Measurements from ENCODE around the gene PLCH1. TPM values are rescaled to one million over a fixed set of nuclear protein-coding genes. Genes with fewer than 3 reads are reported as not detected.

Gene PLCH1
- total RNA-seq, 6 donors from 2014 or later, result 7.7 to 26.3 (median 13.6) TPM

DNA sequence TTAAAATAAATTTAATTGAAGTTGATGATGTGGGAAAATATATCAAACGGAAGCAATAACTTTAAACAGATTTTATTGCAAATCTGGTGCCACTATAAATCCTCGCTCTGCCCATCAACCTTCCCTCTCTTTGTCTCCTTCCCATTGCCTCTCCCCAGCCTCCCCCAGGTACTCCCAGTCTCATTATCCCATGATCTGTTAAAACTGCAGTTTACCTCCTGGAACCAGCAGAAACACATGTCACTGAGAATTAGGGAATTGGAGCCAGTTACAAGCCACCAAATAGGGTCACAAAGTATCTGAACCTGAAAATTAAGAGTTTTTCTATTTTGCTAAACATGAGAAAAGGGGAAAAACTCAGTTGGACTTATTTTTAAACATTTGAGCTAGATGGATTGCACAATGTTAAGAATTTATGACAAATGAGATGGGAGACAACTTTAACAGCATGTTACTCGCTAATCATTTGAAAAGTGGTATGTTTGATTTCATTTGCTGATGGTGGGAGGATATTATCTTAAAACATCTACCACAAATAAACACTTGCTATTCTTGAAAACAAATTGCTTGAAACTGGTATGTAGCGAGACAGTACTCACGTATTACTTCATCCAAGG, 2.4 kb downstream of the PLCH1 start:
- H3K36me3 ChIP-seq, result no peaks in the 10 kb centered on the region
- peak overlapping the region in 2 of 4 donors; percentile 63 to 67 for H3K4me3 ChIP-seq
- H3K27ac ChIP-seq, result peak overlapping the region in 1 of 4 donors; percentile 40
- H3K27me3 ChIP-seq, result peaks cover 0 to 9% (median 4%) of the 10 kb centered on the region in 4 donors
- 59 to 66% methylated on average over 5 of the region's 5 CpGs for WGBS, 2 donors
- peaks cover 16 to 23% (median 21%) of the 10 kb centered on the region in 4 donors for H3K4me1 ChIP-seq
- DNase-seq (no peak), ATAC-seq (ENCODE audit: low FRiP score in 2 of 2) (no peak)
- TF ChIP-seq POLR2A (IDR thresholded peaks at IDR 0.05), result no peak
- TF ChIP-seq EP300 (IDR thresholded peaks at IDR 0.05), result no peak
- no peak for TF ChIP-seq POLR2AphosphoS5 (IDR thresholded peaks at IDR 0.05)
- TF ChIP-seq, protein P1, sequence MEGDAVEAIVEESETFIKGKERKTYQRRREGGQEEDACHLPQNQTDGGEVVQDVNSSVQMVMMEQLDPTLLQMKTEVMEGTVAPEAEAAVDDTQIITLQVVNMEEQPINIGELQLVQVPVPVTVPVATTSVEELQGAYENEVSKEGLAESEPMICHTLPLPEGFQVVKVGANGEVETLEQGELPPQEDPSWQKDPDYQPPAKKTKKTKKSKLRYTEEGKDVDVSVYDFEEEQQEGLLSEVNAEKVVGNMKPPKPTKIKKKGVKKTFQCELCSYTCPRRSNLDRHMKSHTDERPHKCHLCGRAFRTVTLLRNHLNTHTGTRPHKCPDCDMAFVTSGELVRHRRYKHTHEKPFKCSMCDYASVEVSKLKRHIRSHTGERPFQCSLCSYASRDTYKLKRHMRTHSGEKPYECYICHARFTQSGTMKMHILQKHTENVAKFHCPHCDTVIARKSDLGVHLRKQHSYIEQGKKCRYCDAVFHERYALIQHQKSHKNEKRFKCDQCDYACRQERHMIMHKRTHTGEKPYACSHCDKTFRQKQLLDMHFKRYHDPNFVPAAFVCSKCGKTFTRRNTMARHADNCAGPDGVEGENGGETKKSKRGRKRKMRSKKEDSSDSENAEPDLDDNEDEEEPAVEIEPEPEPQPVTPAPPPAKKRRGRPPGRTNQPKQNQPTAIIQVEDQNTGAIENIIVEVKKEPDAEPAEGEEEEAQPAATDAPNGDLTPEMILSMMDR (IDR thresholded peaks at IDR 0.05), result no peak
- H3K9me3 ChIP-seq, result no peaks in the 10 kb centered on the region

- no peak overlapping the region for H3K27ac ChIP-seq
- H3K9me3 ChIP-seq, result no peaks in the 10 kb centered on the region
- peaks cover 0 to 9% (median 4%) of the 10 kb centered on the region in 4 donors for H3K27me3 ChIP-seq
- ATAC-seq (ENCODE audit: low FRiP score in 2 of 2) (no peak), DNase-seq (no peak)
- no peak for TF ChIP-seq EP300 (IDR thresholded peaks at IDR 0.05)
- no peak for TF ChIP-seq POLR2AphosphoS5 (IDR thresholded peaks at IDR 0.05)
- TF ChIP-seq, protein P1 (IDR thresholded peaks at IDR 0.05), result no peak
- TF ChIP-seq POLR2A (IDR thresholded peaks at IDR 0.05), result no peak
- H3K4me3 ChIP-seq, result no peak overlapping the region
- H3K36me3 ChIP-seq, result no peaks in the 10 kb centered on the region
- H3K4me1 ChIP-seq, result peaks cover 16 to 23% (median 21%) of the 10 kb centered on the region in 4 donors
These were observed 3.3 kb downstream of the PLCH1 start for GRCh38 chr3:155741603-155742002.

- Histone ChIP-seq H3K27me3 (peaks cover 0 to 9% (median 4%) of the 10 kb centered on the region in 4 donors), H3K36me3 (no peaks in the 10 kb centered on the region), H3K27ac (no peak overlapping the region), H3K4me1 (peaks cover 16 to 23% (median 21%) of the 10 kb centered on the region in 4 donors), H3K9me3 (no peaks in the 10 kb centered on the region), H3K4me3 (no peak overlapping the region)
- WGBS, 2 donors, result 53 to 58% methylated on average over 3 of the region's 3 CpGs
- no peak for ATAC-seq (ENCODE audit: low FRiP score in 2 of 2)
- DNase-seq, result no peak
- TF ChIP-seq, protein P1 (IDR thresholded peaks at IDR 0.05), result no peak
- TF ChIP-seq POLR2AphosphoS5 (IDR thresholded peaks at IDR 0.05) (no peak), POLR2A (IDR thresholded peaks at IDR 0.05) (no peak), EP300 (IDR thresholded peaks at IDR 0.05) (no peak)
These were observed 3.8 kb downstream of the PLCH1 start for GRCh38 chr3:155741101-155741500.

- ATAC-seq (ENCODE audit: low FRiP score in 2 of 2) (no peak), DNase-seq (no peak)
- no peak overlapping the region for H3K4me3 ChIP-seq
- WGBS, 2 donors, result 30 to 40% methylated on average over 5 of the region's 5 CpGs
- peaks cover 3 to 10% (median 7%) of the 10 kb centered on the region in 4 donors for H3K4me1 ChIP-seq
- TF ChIP-seq EP300 (IDR thresholded peaks at IDR 0.05) (no peak), POLR2A (IDR thresholded peaks at IDR 0.05) (no peak), POLR2AphosphoS5 (IDR thresholded peaks at IDR 0.05) (no peak)
- TF ChIP-seq, protein P1 (IDR thresholded peaks at IDR 0.05), result no peak
- no peaks in the 10 kb centered on the region for H3K36me3 ChIP-seq
- H3K27ac ChIP-seq, result peak overlapping the region in 3 of 4 donors; percentile 73 to 82 (median 81)
- no peaks in the 10 kb centered on the region for H3K9me3 ChIP-seq
- H3K27me3 ChIP-seq, result peaks cover 0 to 7% (median 2%) of the 10 kb centered on the region in 4 donors
These were observed 5.7 kb downstream of the PLCH1 start for GRCh38 chr3:155739154-155739553.
